K562 (cell line): ENCODE measurements around the gene PLXNB3. TPM values are rescaled to one million over a fixed set of nuclear protein-coding genes. Genes with fewer than 3 reads are reported as not detected.

Experiments
- CTCF ChIP-seq, 3 experiments: IDR thresholded peaks in 2 of 3; conservative IDR thresholded peaks in 1 of 3; 2 replicates each; pipeline ENCODE4 v1.5.1; 2011 to 2012; ENCODE audit warnings: low read length in 3 of 3, mild to moderate bottlenecking in 3 of 3, control low read depth in 2 of 3, improper control_type of control experiment in 1 of 3, inconsistent platforms in 1 of 3, low read depth in 1 of 3, mixed read lengths in 1 of 3, moderate library complexity in 1 of 3; ENCODE audit not compliant: insufficient read depth in 2 of 3
- HDGF ChIP-seq: fragments of 450-650 bp; IDR thresholded peaks from 2 replicates; pipeline ENCODE4 v1.6.1; 2016
- HMG20B ChIP-seq: fragments of 250-450 bp; sonication (Bioruptor Pico); IDR thresholded peaks from 2 replicates; pipeline ENCODE4 v1.5.0; 2021; ENCODE audit warnings: mild to moderate bottlenecking
- LEF1 ChIP-seq: fragments of 450-650 bp; IDR thresholded peaks from 2 replicates; pipeline ENCODE4 v1.6.1; 2016; ENCODE audit warnings: mild to moderate bottlenecking
- RFX5 ChIP-seq: IDR thresholded peaks from 2 replicates; pipeline ENCODE4 v1.6.1; 2011; ENCODE audit warnings: low read depth, mild to moderate bottlenecking, improper control_type of control experiment, low read length
- SMARCA4 ChIP-seq: fragments of 450-650 bp; IDR thresholded peaks from 2 replicates; pipeline ENCODE4 v1.6.1; 2016
- SOX6 ChIP-seq: fragments of 450-650 bp; IDR thresholded peaks from 2 replicates; pipeline ENCODE4 v1.6.1; 2014; ENCODE audit warnings: mild to moderate bottlenecking
- TAF1 ChIP-seq: IDR thresholded peaks from 2 replicates; pipeline ENCODE4 v1.6.1; 2011; ENCODE audit warnings: mild to moderate bottlenecking, low read length, moderate library complexity; ENCODE audit not compliant: insufficient read depth, control insufficient read depth, severe bottlenecking; ENCODE audit errors: extremely low read depth
- TRIM24 ChIP-seq, 2 experiments: fragments of 450-650 bp; IDR thresholded peaks; 2 replicates each; pipeline ENCODE4 v1.6.1; 2016
- ZBTB2 ChIP-seq: fragments of 450-650 bp; IDR thresholded peaks from 2 replicates; pipeline ENCODE4 v1.6.1; 2016; ENCODE audit warnings: antibody characterized with exemption
- ZNF23 ChIP-seq: fragments of 250-450 bp; sonication (Bioruptor Pico); IDR thresholded peaks from 2 replicates; pipeline ENCODE4 v1.4.0; 2020; ENCODE audit warnings: mild to moderate bottlenecking
- polyA plus RNA-seq, 8 experiments: library from polyadenylated mRNA; depleted of rRNA in 4 of 8; stranded (reverse) in 5 of 8; unstranded in 3 of 8; fragments of >200 nt; fragmentation: Nextera tagmentation in 2 of 8; fragmentation: Illumina TruSeq in 1 of 8; extraction: Ambion mirVana in 2 of 8; extraction: Trizol in 1 of 8; gene quantifications; 2 replicates each; pipeline versions ENCODE4 v1.2.1 to v1.2.3, GENCODE V29; 2011 to 2014; ENCODE audit warnings: inconsistent platforms in 1 of 8, missing spikeins in 1 of 8
- total RNA-seq, 7 experiments: library from RNA; depleted of rRNA in 6 of 7; stranded (reverse); fragments of >200 nt in 6 of 7; fragmentation: Illumina TruSeq in 2 of 7; extraction: Trizol in 2 of 7; gene quantifications; 2 replicates each; pipeline versions ENCODE4 v1.2.1 to v1.2.3, GENCODE V29; 2011 to 2021; ENCODE audit warnings: low replicate concordance in 1 of 7
- TF ChIP-seq, protein P1 (sequence below): IDR thresholded peaks from 2 replicates; pipeline ENCODE4 v1.6.1; 2011; ENCODE audit not compliant: insufficient read length; ENCODE audit errors: extremely low read depth

PLXNB3 gene
- total and polyA plus RNA-seq, 9 of the 15 experiments (the other 6 are each of a cell fraction or from before 2014, with no cell fraction given): 0.22 to 2.0 (median 1.4) TPM; not detected in 2

DNA sequence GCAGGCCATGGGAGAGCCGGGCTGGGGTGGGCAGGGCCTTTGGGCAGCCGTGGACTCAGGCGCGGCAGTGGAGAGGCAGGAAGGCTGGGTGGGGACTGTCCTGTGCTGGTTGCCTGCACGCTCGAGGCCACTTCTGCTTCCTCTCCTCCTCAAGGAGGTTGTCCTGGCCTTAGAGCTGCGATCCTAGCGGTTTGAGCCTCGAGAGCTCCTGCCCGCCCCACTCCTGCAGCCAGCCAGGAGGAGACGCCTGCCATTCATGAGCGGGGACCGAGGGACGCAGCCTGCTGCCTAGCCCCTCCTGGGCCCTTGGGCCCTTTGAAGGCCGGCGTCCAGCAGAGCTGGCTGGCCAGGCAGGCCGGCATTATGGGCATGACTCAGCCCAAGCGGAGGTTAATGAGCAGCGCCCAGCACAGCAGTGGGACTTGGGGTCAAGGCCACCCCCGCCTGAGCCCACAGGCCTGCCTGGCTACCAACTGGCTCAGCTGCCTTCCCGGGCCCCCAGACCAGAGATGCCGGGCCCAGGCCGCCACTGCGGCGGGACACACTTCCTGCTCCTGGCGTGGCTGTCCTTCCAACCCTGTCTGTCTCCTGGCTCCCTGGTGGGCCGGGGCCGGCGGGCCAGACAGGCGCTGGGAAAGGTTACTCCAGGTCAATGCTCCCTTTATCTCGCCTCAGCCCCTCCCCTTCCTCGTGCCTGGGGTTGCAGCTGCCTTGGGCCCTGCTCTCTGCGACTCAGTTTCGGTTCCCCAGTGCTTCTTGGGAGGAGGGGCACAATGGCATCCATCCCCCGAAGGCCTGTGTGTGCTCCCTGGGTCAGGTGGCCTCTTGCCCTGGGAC is 37.5 kb upstream of the PLXNB3 start (continued):
- TF ChIP-seq HDGF: no peak
- no peak for TF ChIP-seq ZBTB2
- no peak for TF ChIP-seq TRIM24 (IDR thresholded peaks at IDR 0.05)
- TF ChIP-seq RFX5: no peak
- no peak for TF ChIP-seq HMG20B
- 0 out of 2 replicates have a peak, but pooled peaks have one; percentile 11 for TF ChIP-seq SMARCA4
- TF ChIP-seq, protein P1, sequence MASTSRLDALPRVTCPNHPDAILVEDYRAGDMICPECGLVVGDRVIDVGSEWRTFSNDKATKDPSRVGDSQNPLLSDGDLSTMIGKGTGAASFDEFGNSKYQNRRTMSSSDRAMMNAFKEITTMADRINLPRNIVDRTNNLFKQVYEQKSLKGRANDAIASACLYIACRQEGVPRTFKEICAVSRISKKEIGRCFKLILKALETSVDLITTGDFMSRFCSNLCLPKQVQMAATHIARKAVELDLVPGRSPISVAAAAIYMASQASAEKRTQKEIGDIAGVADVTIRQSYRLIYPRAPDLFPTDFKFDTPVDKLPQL: no peak
- peak; percentile 11 for TF ChIP-seq TAF1
- no peak for TF ChIP-seq SOX6
- no peak for TF ChIP-seq ZNF23
- peak; percentile 80 for TF ChIP-seq LEF1
- no peak for TF ChIP-seq CTCF (IDR thresholded peaks at IDR 0.05 in 2 of 3, conservative IDR thresholded peaks at IDR 0.05 in 1 of 3; ENCODE audit: insufficient read depth in 2 of 3, low read depth in 1 of 3, low read length in 3 of 3)
